NCI-H2227 treated with DMSO at 0.1 percent for 48 hours (cell line): ENCODE results near the gene TOMM6.

Experiments used
- DNase-seq: peaks from one replicate; lab custom pipeline; 2025; lab: John Stamatoyannopoulos, UW

The TOMM6 gene

GRCh38 chr6:41823178-41823577, 35.7 kb downstream of the TOMM6 start:
- no peak for DNase-seq

GRCh38 chr6:41824571-41825569, 37.4 kb downstream of the TOMM6 start:
- DNase-seq: no peak

GRCh38 chr6:41826343-41827022, 39.0 kb downstream of the TOMM6 start:
- DNase-seq: no peak

- DNase-seq: no peak
Observed at GRCh38 chr6:41832263-41832662, 44.8 kb downstream of the TOMM6 start.

DNA sequence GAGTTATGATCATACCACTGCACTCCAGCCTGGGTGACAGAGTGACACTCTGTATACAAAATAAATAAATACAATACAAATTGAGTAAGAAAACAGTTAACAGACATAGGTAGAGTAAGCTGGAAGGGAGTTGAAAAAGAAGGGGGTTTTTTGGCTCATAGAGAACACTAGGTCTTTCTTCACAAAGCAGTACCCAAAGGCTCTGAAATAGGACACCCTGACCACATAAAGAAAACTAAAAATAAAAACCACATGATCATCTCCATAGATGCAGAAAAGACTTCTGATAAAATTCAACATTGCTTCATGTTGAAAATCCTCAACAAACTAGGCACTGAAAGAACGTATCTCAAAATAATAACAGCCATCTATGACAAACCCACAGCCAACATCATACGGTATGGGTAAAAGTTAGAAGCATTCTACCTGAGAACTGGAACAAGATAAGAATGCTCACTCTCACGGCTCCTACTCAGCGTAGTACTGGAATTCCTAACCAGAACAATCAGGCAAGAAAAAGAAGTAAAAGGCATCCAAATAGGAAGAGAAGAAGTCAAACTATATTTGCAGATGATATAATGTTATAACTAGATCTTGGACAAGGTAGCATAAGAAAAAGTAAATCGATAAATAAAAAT, 48.6 kb downstream of the TOMM6 start:
- DNase-seq: no peak

GRCh38 chr6:41836660-41837052, 49.2 kb downstream of the TOMM6 start:
- DNase-seq: no peak
